DMS114 treated with DMSO at 0.1 percent for 48 hours (cell line): ENCODE results near the gene UTP4.
"Not testable (repeated sequence)": the region's sequence is repeated elsewhere in the genome, so short reads cannot be mapped to it uniquely, and the experiment has no call there.

ENCODE experiments used
- DNase-seq: peaks from one replicate; lab custom pipeline; 2025; ENCODE audit not compliant: unreplicated experiment; lab: John Stamatoyannopoulos, UW

UTP4 gene

GRCh38 chr16:69109486-69110270 lies 22.8 kb upstream of the UTP4 start:
- DNase-seq: no peak

- DNase-seq: no peak
Observed at GRCh38 chr16:69110406-69110805, 22.0 kb upstream of the UTP4 start.

GRCh38 chr16:69111216-69111875 lies 21.1 kb upstream of the UTP4 start:
- no peak for DNase-seq

GRCh38 chr16:69111876-69112230 lies 20.6 kb upstream of the UTP4 start:
- DNase-seq: no peak

GRCh38 chr16:69112285-69113129 lies 19.9 kb upstream of the UTP4 start:
- DNase-seq: peak; percentile 32

- DNase-seq: no peak
Observed at GRCh38 chr16:69113216-69113615, 19.2 kb upstream of the UTP4 start.

- no peak for DNase-seq
Observed at GRCh38 chr16:69114346-69114975, 18.0 kb upstream of the UTP4 start.

GRCh38 chr16:69114976-69115355 lies 17.5 kb upstream of the UTP4 start:
- DNase-seq: no peak

GRCh38 chr16:69115361-69115760 lies 17.1 kb upstream of the UTP4 start:
- DNase-seq: no peak

GRCh38 chr16:69115837-69116236 lies 16.6 kb upstream of the UTP4 start:
- no peak for DNase-seq

- no peak for DNase-seq
Observed at GRCh38 chr16:69116256-69116875, 16.1 kb upstream of the UTP4 start.

GRCh38 chr16:69116906-69117305 lies 15.5 kb upstream of the UTP4 start:
- no peak for DNase-seq

- DNase-seq: no peak
Observed at GRCh38 chr16:69118468-69118867, 14.0 kb upstream of the UTP4 start.

- DNase-seq: no peak
Observed at GRCh38 chr16:69118994-69119393, 13.5 kb upstream of the UTP4 start.

GRCh38 chr16:69119536-69119935 lies 12.9 kb upstream of the UTP4 start:
- DNase-seq: no peak

- no peak for DNase-seq
Observed at GRCh38 chr16:69120096-69120664, 12.3 kb upstream of the UTP4 start.

- DNase-seq: peak; percentile 60
Observed at GRCh38 chr16:69123910-69124309, 8.5 kb upstream of the UTP4 start.

GRCh38 chr16:69124406-69124805 lies 8.0 kb upstream of the UTP4 start:
- not testable (repeated sequence) for DNase-seq

- not testable (repeated sequence) for DNase-seq
Observed at GRCh38 chr16:69124961-69125360, 7.5 kb upstream of the UTP4 start.

- no peak for DNase-seq
Observed at GRCh38 chr16:69126221-69126620, 6.2 kb upstream of the UTP4 start.

GRCh38 chr16:69126801-69127200 lies 5.6 kb upstream of the UTP4 start:
- DNase-seq: not testable (repeated sequence)
